T1000 (cell line): ENCODE results near the gene KCNMA1.

Experiments used
- DNase-seq: peaks from one replicate; lab custom pipeline; 2025; ENCODE audit warnings: mixed read lengths; lab: John Stamatoyannopoulos, UW

KCNMA1 gene

GRCh38 chr10:77296534-77297392 is 340.8 kb downstream of the KCNMA1 start:
- no peak for DNase-seq

GRCh38 chr10:77293773-77294172 is 343.8 kb downstream of the KCNMA1 start:
- DNase-seq, result no peak

GRCh38 chr10:77293347-77293746 is 344.3 kb downstream of the KCNMA1 start:
- no peak for DNase-seq

- DNase-seq, result no peak
Measured at GRCh38 chr10:77291596-77292505, 345.8 kb downstream of the KCNMA1 start.

GRCh38 chr10:77290528-77291155 is 347.0 kb downstream of the KCNMA1 start:
- DNase-seq, result peak; percentile 34

- no peak for DNase-seq
Measured at GRCh38 chr10:77289790-77290189, 347.8 kb downstream of the KCNMA1 start.

- DNase-seq, result no peak
Measured at GRCh38 chr10:77289027-77289501, 348.5 kb downstream of the KCNMA1 start.

GRCh38 chr10:77287647-77288120 is 349.9 kb downstream of the KCNMA1 start:
- DNase-seq, result no peak

GRCh38 chr10:77286531-77287508 is 350.8 kb downstream of the KCNMA1 start:
- no peak for DNase-seq

- DNase-seq, result no peak
Measured at GRCh38 chr10:77285529-77286182, 352.0 kb downstream of the KCNMA1 start.

GRCh38 chr10:77284797-77285196 is 352.8 kb downstream of the KCNMA1 start:
- DNase-seq, result no peak

GRCh38 chr10:77283326-77283725 is 354.3 kb downstream of the KCNMA1 start:
- DNase-seq, result no peak

- no peak for DNase-seq
Measured at GRCh38 chr10:77282163-77282562, 355.4 kb downstream of the KCNMA1 start.

GRCh38 chr10:77281719-77282118 is 355.9 kb downstream of the KCNMA1 start:
- DNase-seq, result no peak

GRCh38 chr10:77279207-77279606 is 358.4 kb downstream of the KCNMA1 start:
- DNase-seq, result no peak

GRCh38 chr10:77274046-77274795 is 363.4 kb downstream of the KCNMA1 start:
- peak; percentile 54 for DNase-seq

- no peak for DNase-seq
Measured at GRCh38 chr10:77269163-77269562, 368.4 kb downstream of the KCNMA1 start.

GRCh38 chr10:77268721-77269120 is 368.9 kb downstream of the KCNMA1 start:
- no peak for DNase-seq
